CD4-positive, alpha-beta T cell (primary cell): ENCODE data around the gene GLB1L3. TPM values are rescaled to one million over a fixed set of nuclear protein-coding genes. Genes with fewer than 3 reads are reported as not detected.

Experiments used
- ATAC-seq: fragments of 200-7000 bp; cut with Tn5 transposase; one replicate; pipeline ENCODE4 v1.10.0; 2022; ENCODE audit warnings: mild to moderate bottlenecking; ENCODE audit not compliant: poor library complexity
- CTCF ChIA-PET: fragments of 350-600 bp; sonication (Branson Sonifier 250); formaldehyde crosslinking; loops from one replicate; lab custom pipeline; 2021; ENCODE audit warnings: antibody characterized with exemption, inconsistent platforms; lab: Charles Lee
- POLR2A ChIA-PET: fragments of 350-600 bp; sonication (Branson Sonifier 250); formaldehyde crosslinking; loops from one replicate; lab custom pipeline; 2021; ENCODE audit warnings: antibody characterized with exemption, inconsistent platforms; lab: Charles Lee
- DNase-seq, 14 experiments: peaks; one replicate each; pipeline ENCODE4 v3.0.0-alpha.2; 2013 to 2020; ENCODE audit warnings: mixed read lengths in 2 of 14
- H3K27ac ChIP-seq, 2 donors: one replicate each; pipeline versions ENCODE4 v1.5.1 to v1.7.0; 2013; ENCODE audit warnings: low read length in 2 of 2, low read depth in 1 of 2, mild to moderate bottlenecking in 1 of 2
- H3K27me3 ChIP-seq, 2 experiments: 1 replicate in 1 of 2; 2 replicates in 1 of 2; pipeline versions ENCODE4 v1.6.1 to v1.7.0; 2013; ENCODE audit warnings: low read length in 2 of 2, control low read depth in 1 of 2, mild to moderate bottlenecking in 1 of 2, moderate library complexity in 1 of 2; ENCODE audit not compliant: insufficient read depth in 2 of 2, control insufficient read depth in 1 of 2
- H3K36me3 ChIP-seq: one replicate; pipeline ENCODE4 v1.6.1; 2013; ENCODE audit warnings: low read length, control low read depth; ENCODE audit not compliant: insufficient read depth
- H3K4me1 ChIP-seq: one replicate; pipeline ENCODE4 v1.6.1; 2013; ENCODE audit warnings: low read length, control low read depth; ENCODE audit not compliant: insufficient read depth
- H3K4me3 ChIP-seq: one replicate; pipeline ENCODE4 v1.5.1; 2013; ENCODE audit warnings: mild to moderate bottlenecking, low read length, moderate library complexity
- H3K9me3 ChIP-seq, 2 experiments: 1 replicate in 1 of 2; 2 replicates in 1 of 2; pipeline versions ENCODE4 v1.6.1 to v1.7.0; 2013; ENCODE audit warnings: low read length in 2 of 2, mild to moderate bottlenecking in 2 of 2, control low read depth in 1 of 2, moderate library complexity in 1 of 2; ENCODE audit not compliant: control insufficient read depth in 1 of 2, insufficient read depth in 1 of 2
- H3K27ac Mint-ChIP-seq: one replicate; pipeline ENCODE4 v1.8.0; 2020; ENCODE audit warnings: mixed read lengths
- H3K27me3 Mint-ChIP-seq: one replicate; pipeline ENCODE4 v1.8.0; 2021; ENCODE audit warnings: mixed read lengths
- H3K36me3 Mint-ChIP-seq: one replicate; pipeline ENCODE4 v1.8.0; 2021; ENCODE audit warnings: low read depth, mixed read lengths
- H3K4me1 Mint-ChIP-seq: one replicate; pipeline ENCODE4 v1.8.0; 2021; ENCODE audit warnings: low read depth, mixed read lengths
- H3K4me3 Mint-ChIP-seq: one replicate; pipeline ENCODE4 v1.8.0; 2020; ENCODE audit warnings: mild to moderate bottlenecking, mixed read lengths
- H3K9me3 Mint-ChIP-seq: one replicate; pipeline ENCODE4 v1.8.0; 2020; ENCODE audit warnings: mixed read lengths
- intact Hi-C, 2 experiments: fragments of 100-400 bp; cut with DNase I in 1 of 2; cut with micrococcal nuclease in 1 of 2; formaldehyde crosslinking; loops; one replicate each; pipeline versions ENCODE4 v1.15.1 to v1.9.0; 2023 to 2025; cut with DNase I, micrococcal nuclease
- total RNA-seq, 174 experiments: library from RNA in 2 of 174; stranded (reverse) in 2 of 174; gene quantifications; one replicate each; pipeline ENCODE4 v1.2.3 and lab custom pipeline; 2021 to 2026
- TF ChIP-seq, protein P1 (sequence below): fragments of 200-600 bp; IDR thresholded peaks from one replicate; pipeline ENCODE4 v1.8.0; 2022; ENCODE audit warnings: antibody characterized with exemption, mild to moderate bottlenecking

The GLB1L3 gene
- total RNA-seq, 2 experiments from 2014 or later, result 1.3 to 1.5 TPM

DNA sequence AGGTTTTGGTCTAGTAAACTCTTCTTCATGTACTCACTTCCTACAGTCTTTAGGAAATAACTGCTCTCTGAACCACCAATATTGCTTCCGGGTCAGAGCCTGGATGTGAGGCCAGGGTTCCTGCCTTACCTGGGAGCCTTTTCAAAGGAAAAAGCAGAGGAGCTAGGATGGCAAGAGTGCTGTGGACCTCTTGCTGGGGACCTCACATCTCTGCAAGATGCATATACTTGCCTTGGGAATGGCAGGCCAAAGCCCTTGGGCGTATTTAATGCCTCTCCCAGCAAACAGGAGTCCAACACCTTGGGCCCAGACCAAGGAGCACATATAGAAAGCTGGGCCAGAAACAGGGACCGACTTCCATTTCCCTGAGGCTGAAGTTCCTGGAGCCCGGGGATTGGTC lies 60.9 kb downstream of the GLB1L3 start:
- Mint-ChIP-seq H3K4me1 (peaks cover 7% of the 10 kb centered on the region), H3K27ac (no peak overlapping the region), H3K27me3 (peaks cover 29% of the 10 kb centered on the region), H3K9me3 (no peaks in the 10 kb centered on the region), H3K36me3 (no peaks in the 10 kb centered on the region), H3K4me3 (no peak overlapping the region)
- no peak overlapping the region for H3K27ac ChIP-seq
- POLR2A ChIA-PET, result no interaction called here
- H3K36me3 ChIP-seq, result no peaks in the 10 kb centered on the region
- intact Hi-C loops, result loop anchor here in 1 of 2 experiments (10.0 kb wide), 1 partner anchor 262 kb away; no protein-coding TSS in a partner anchor
- DNase-seq, result no peak
- peaks cover 0 to 2% of the 10 kb centered on the region in 2 experiments for H3K27me3 ChIP-seq
- H3K4me1 ChIP-seq, result peaks cover 9% of the 10 kb centered on the region
- TF ChIP-seq, protein P1, sequence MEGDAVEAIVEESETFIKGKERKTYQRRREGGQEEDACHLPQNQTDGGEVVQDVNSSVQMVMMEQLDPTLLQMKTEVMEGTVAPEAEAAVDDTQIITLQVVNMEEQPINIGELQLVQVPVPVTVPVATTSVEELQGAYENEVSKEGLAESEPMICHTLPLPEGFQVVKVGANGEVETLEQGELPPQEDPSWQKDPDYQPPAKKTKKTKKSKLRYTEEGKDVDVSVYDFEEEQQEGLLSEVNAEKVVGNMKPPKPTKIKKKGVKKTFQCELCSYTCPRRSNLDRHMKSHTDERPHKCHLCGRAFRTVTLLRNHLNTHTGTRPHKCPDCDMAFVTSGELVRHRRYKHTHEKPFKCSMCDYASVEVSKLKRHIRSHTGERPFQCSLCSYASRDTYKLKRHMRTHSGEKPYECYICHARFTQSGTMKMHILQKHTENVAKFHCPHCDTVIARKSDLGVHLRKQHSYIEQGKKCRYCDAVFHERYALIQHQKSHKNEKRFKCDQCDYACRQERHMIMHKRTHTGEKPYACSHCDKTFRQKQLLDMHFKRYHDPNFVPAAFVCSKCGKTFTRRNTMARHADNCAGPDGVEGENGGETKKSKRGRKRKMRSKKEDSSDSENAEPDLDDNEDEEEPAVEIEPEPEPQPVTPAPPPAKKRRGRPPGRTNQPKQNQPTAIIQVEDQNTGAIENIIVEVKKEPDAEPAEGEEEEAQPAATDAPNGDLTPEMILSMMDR, result no peak
- CTCF ChIA-PET, result no interaction called here
- ATAC-seq, result no peak
- no peak overlapping the region for H3K4me3 ChIP-seq
- H3K9me3 ChIP-seq, result no peaks in the 10 kb centered on the region

DNA sequence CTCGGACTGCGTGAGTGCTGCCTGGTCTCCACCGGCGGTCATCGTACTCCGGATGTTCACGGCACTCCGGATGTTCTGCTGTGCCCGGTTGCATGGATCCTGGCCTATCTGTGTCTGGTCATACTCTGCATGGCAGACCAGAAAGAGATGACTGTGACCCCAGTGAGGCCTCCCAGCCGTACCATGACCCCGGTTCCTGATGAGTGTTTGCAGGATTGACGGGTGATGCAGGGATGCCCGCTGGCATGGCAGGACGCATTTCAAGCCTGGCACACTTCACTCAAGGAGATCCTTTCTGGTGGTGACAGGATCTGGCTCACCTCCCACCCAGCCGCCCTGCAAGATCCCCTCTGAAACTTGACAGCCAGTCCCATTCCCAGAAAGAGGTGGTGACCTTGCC lies 61.9 kb downstream of the GLB1L3 start:
- ChIA-PET POLR2A (no interaction called here), CTCF (no interaction called here)
- Histone ChIP-seq H3K4me1 (no peaks in the 10 kb centered on the region), H3K27me3 (peaks cover 0 to 2% of the 10 kb centered on the region in 2 experiments), H3K4me3 (no peak overlapping the region), H3K36me3 (no peaks in the 10 kb centered on the region), H3K27ac (no peak overlapping the region), H3K9me3 (no peaks in the 10 kb centered on the region)
- no peaks in the 10 kb centered on the region for H3K9me3 Mint-ChIP-seq
- no peak for ATAC-seq
- no peaks in the 10 kb centered on the region for H3K4me1 Mint-ChIP-seq
- TF ChIP-seq, protein P1, result no peak
- no peak for DNase-seq
- no peaks in the 10 kb centered on the region for H3K36me3 Mint-ChIP-seq
- H3K27ac Mint-ChIP-seq, result no peak overlapping the region
- H3K27me3 Mint-ChIP-seq, result peaks cover 23% of the 10 kb centered on the region
- intact Hi-C loops, result loop anchor here in 1 of 2 experiments (10.0 kb wide), 1 partner anchor 263 kb away; no protein-coding TSS in a partner anchor
- H3K4me3 Mint-ChIP-seq, result no peak overlapping the region

DNA sequence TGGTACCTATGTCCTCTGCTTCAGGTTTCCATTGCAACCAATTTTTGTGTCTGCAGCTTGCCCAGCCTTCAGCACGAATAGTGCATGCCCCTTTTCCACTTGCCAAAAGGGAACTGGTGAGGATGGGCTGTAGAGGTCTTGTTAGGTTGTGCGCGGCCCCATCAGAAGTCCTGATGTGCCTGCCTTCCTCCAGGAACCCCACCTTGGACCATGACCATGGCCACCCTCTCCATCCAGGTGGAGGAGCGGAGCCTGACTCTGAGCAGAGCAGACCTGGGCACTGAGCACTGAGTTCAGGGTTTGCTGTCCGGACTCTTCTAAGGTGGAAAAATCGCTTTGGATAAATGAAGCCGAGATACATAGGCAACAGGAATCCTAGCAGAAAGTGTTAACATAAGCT lies 62.5 kb downstream of the GLB1L3 start:
- no peak overlapping the region for H3K4me3 Mint-ChIP-seq
- Histone ChIP-seq H3K4me1 (no peaks in the 10 kb centered on the region), H3K4me3 (no peak overlapping the region), H3K27me3 (no peaks in the 10 kb centered on the region), H3K9me3 (no peaks in the 10 kb centered on the region), H3K27ac (no peak overlapping the region), H3K36me3 (no peaks in the 10 kb centered on the region)
- H3K36me3 Mint-ChIP-seq, result no peaks in the 10 kb centered on the region
- CTCF ChIA-PET, result no interaction called here
- H3K4me1 Mint-ChIP-seq, result no peaks in the 10 kb centered on the region
- no peak for DNase-seq
- TF ChIP-seq, protein P1, result no peak
- POLR2A ChIA-PET, result no interaction called here
- peaks cover 17% of the 10 kb centered on the region for H3K27me3 Mint-ChIP-seq
- no peaks in the 10 kb centered on the region for H3K9me3 Mint-ChIP-seq
- no peak overlapping the region for H3K27ac Mint-ChIP-seq
- intact Hi-C loops, result loop anchor here in 1 of 2 experiments (10.0 kb wide), 1 partner anchor 264 kb away; no protein-coding TSS in a partner anchor
- ATAC-seq, result no peak
